MM.1S (cell line): ENCODE data around the gene LIF.

ENCODE experiments used
- DNase-seq: peaks from one replicate; pipeline ENCODE4 v3.0.0-alpha.2; 2015
- H2AFZ ChIP-seq: fragments of 300-600 bp; sonication (generic); 2 replicates; pipeline ENCODE4 v1.6.0; 2016; ENCODE audit warnings: antibody characterized with exemption, low read length
- H3F3A ChIP-seq: fragments of 300-600 bp; sonication (generic); 2 replicates; pipeline ENCODE4 v1.6.1; 2016; ENCODE audit warnings: mild to moderate bottlenecking, antibody characterized with exemption, low read length, moderate library complexity, mixed read lengths; ENCODE audit not compliant: insufficient read depth
- H3K27ac ChIP-seq: fragments of 300-600 bp; sonication (generic); 2 replicates; pipeline ENCODE4 v1.5.1; 2016; ENCODE audit warnings: mild to moderate bottlenecking, low read length
- H3K27me3 ChIP-seq: fragments of 300-600 bp; sonication (generic); replicated peaks from 2 replicates; pipeline ENCODE4 v1.6.0; 2016; ENCODE audit warnings: low read length; ENCODE audit not compliant: insufficient read depth
- H3K36me3 ChIP-seq: fragments of 300-600 bp; sonication (generic); replicated peaks from 2 replicates; pipeline ENCODE4 v1.6.1; 2016; ENCODE audit warnings: mild to moderate bottlenecking, low read length, mixed read lengths; ENCODE audit not compliant: insufficient read depth
- H3K4me1 ChIP-seq: fragments of 300-600 bp; sonication (generic); 2 replicates; pipeline ENCODE4 v1.6.1; 2016; ENCODE audit warnings: low read length, mixed read lengths
- H3K4me2 ChIP-seq: fragments of 300-600 bp; sonication (generic); 2 replicates; pipeline ENCODE4 v1.6.0; 2016; ENCODE audit warnings: low read depth, low read length
- H3K4me3 ChIP-seq: fragments of 300-600 bp; sonication (generic); 2 replicates; pipeline ENCODE4 v1.5.1; 2016; ENCODE audit warnings: low read length, mixed read lengths
- H3K79me2 ChIP-seq: fragments of 300-600 bp; sonication (generic); 2 replicates; pipeline ENCODE4 v1.6.1; 2016; ENCODE audit warnings: mixed run types, low read length, mixed read lengths
- H3K9ac ChIP-seq: fragments of 300-600 bp; sonication (generic); 2 replicates; pipeline ENCODE4 v1.6.1; 2016; ENCODE audit warnings: low read length, mixed read lengths
- H3K9me2 ChIP-seq: fragments of 300-600 bp; sonication (generic); replicated peaks from 2 replicates; pipeline ENCODE4 v1.6.1; 2016; ENCODE audit warnings: mild to moderate bottlenecking, low read length, mixed read lengths; ENCODE audit not compliant: insufficient read depth
- H3K9me3 ChIP-seq: fragments of 300-600 bp; sonication (generic); replicated peaks from 2 replicates; pipeline ENCODE4 v1.6.1; 2016; ENCODE audit warnings: mild to moderate bottlenecking, low read length, mixed read lengths; ENCODE audit not compliant: insufficient read depth
- H4K20me1 ChIP-seq: fragments of 300-600 bp; sonication (generic); 2 replicates; pipeline ENCODE4 v1.6.1; 2016; ENCODE audit warnings: mild to moderate bottlenecking, low read length, moderate library complexity, mixed read lengths; ENCODE audit not compliant: insufficient read depth
- CTCF ChIP-seq: fragments of 300-600 bp; sonication (generic); IDR thresholded peaks from 2 replicates; pipeline ENCODE4 v1.5.1; 2016; ENCODE audit warnings: antibody characterized with exemption, low read length, mixed read lengths
- EZH2 ChIP-seq: fragments of 300-600 bp; sonication (generic); optimal IDR thresholded peaks from 2 replicates; pipeline ENCODE3; 2017; ENCODE audit warnings: low read depth, mild to moderate bottlenecking, antibody characterized with exemption, low read length, mixed read lengths
- EZH2phosphoT487 ChIP-seq: fragments of 300-600 bp; sonication (generic); IDR thresholded peaks from 2 replicates; pipeline ENCODE4 v1.6.1; 2018; ENCODE audit warnings: antibody characterized with exemption, low read length

LIF gene

GRCh38 chr22:30198921-30199320 is 47.6 kb downstream of the LIF start:
- no peaks in the 10 kb centered on the region for H3K9me2 ChIP-seq
- H3K79me2 ChIP-seq = no peaks in the 10 kb centered on the region
- no peak overlapping the region for H3K9ac ChIP-seq
- H4K20me1 ChIP-seq = no peaks in the 10 kb centered on the region
- DNase-seq = no peak
- H3K4me3 ChIP-seq = no peak overlapping the region
- no peak overlapping the region for H2AFZ ChIP-seq
- no peak overlapping the region for H3K27ac ChIP-seq
- H3K27me3 ChIP-seq = no peaks in the 10 kb centered on the region
- no peaks in the 10 kb centered on the region for H3K36me3 ChIP-seq
- H3K4me2 ChIP-seq = no peak overlapping the region
- H3F3A ChIP-seq = no peaks in the 10 kb centered on the region
- H3K9me3 ChIP-seq = no peaks in the 10 kb centered on the region
- H3K4me1 ChIP-seq = peaks cover 12% of the 10 kb centered on the region
- TF ChIP-seq EZH2phosphoT487 = no peak
- TF ChIP-seq EZH2 = no peak
- no peak for TF ChIP-seq CTCF

GRCh38 chr22:30198152-30198825 is 48.3 kb downstream of the LIF start:
- DNase-seq = no peak
- H3K36me3 ChIP-seq = no peaks in the 10 kb centered on the region

GRCh38 chr22:30197389-30197788 is 49.2 kb downstream of the LIF start:
- Histone ChIP-seq H3K9me2 (no peaks in the 10 kb centered on the region), H3K9me3 (no peaks in the 10 kb centered on the region), H3K79me2 (no peaks in the 10 kb centered on the region), H3K4me3 (no peak overlapping the region), H3K27ac (no peak overlapping the region), H3F3A (no peaks in the 10 kb centered on the region), H2AFZ (no peak overlapping the region), H3K4me2 (no peak overlapping the region), H3K27me3 (no peaks in the 10 kb centered on the region), H4K20me1 (no peaks in the 10 kb centered on the region), H3K4me1 (peaks cover 12% of the 10 kb centered on the region), H3K9ac (no peak overlapping the region), H3K36me3 (no peaks in the 10 kb centered on the region)
- no peak for TF ChIP-seq EZH2phosphoT487
- TF ChIP-seq EZH2 = no peak
- TF ChIP-seq CTCF = no peak
- no peak for DNase-seq

More at GRCh38 chr22:30198152-30198825, 48.3 kb downstream of the LIF start:
- H3K4me1 ChIP-seq = peaks cover 12% of the 10 kb centered on the region
- H3K79me2 ChIP-seq = no peaks in the 10 kb centered on the region
- H3K27ac ChIP-seq = no peak overlapping the region
- H3K4me2 ChIP-seq = no peak overlapping the region
- H3K9ac ChIP-seq = no peak overlapping the region
- no peaks in the 10 kb centered on the region for H4K20me1 ChIP-seq
- H3K9me3 ChIP-seq = no peaks in the 10 kb centered on the region
- no peak overlapping the region for H3K4me3 ChIP-seq
- no peak for TF ChIP-seq EZH2
- no peak for TF ChIP-seq EZH2phosphoT487
- TF ChIP-seq CTCF = no peak
- no peaks in the 10 kb centered on the region for H3K9me2 ChIP-seq
- H3F3A ChIP-seq = no peaks in the 10 kb centered on the region
- H2AFZ ChIP-seq = no peak overlapping the region
- no peaks in the 10 kb centered on the region for H3K27me3 ChIP-seq
